Measurements from ENCODE around the gene LBH.

The LBH gene

GRCh38 chr2:30305235-30305634, 73.9 kb downstream of the LBH start:
- DNase-seq (ENCODE audit: low read depth) = no peak

- DNase-seq (ENCODE audit: low read depth) = no peak
Observed at GRCh38 chr2:30306522-30306921, 75.2 kb downstream of the LBH start.

DNA sequence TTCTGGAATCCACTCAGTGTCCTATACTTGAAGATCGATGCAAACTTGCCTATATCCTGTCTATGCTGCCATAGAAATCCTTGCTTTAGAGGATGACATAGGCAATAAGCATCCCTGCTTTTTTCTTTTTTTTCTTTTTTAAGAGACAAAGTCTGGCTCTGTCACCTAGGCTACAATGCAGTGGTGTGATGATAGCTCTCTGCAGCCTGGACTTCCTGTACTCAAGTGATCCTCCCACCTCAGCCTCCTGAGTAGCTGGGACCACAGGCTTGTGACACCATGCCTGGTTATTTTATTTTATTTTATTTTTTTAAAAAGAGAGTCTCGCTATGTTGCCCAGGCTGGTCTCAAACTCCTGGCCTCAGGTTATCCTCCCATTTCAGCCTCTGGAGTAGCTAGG, 76.9 kb downstream of the LBH start:
- no peak for DNase-seq (ENCODE audit: low read depth)

Data from non-pigmented ciliary epithelial cell (primary cell).